DND-41 (cell line): Measurements from ENCODE around the gene RND1.

Experiments used
- EZH2 ChIP-seq: IDR thresholded peaks from 3 replicates; pipeline ENCODE4 v1.6.1; 2012; ENCODE audit warnings: borderline replicate concordance, low read depth, mild to moderate bottlenecking, moderate library complexity, low read length, inconsistent platforms; ENCODE audit not compliant: severe bottlenecking
- TF ChIP-seq, protein P1 (sequence below): IDR thresholded peaks from 2 replicates; pipeline ENCODE4 v1.5.1; 2012; ENCODE audit warnings: borderline replicate concordance, low read length, moderate library complexity, mild to moderate bottlenecking; ENCODE audit not compliant: poor library complexity, severe bottlenecking; ENCODE audit errors: extremely low read depth

DNA sequence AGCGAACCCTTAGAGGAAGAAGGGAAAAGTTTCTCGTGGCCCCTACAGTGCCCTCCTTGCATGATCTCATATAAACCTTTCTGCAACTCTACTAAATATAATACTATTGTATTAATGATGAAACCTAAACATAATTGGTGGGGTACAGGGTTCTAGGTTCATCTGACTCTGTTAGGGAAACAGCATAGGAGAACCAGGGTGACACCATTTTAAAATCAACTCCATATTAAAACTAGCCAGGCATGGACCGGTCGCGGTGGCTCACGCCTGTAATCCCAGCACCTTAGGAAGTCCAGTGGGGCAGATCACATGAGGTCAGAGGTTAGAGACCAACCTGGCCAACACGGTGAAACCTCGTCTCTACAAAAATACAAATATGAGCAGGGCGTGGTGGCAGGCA, 15.0 kb upstream of the RND1 start:
- TF ChIP-seq, protein P1, sequence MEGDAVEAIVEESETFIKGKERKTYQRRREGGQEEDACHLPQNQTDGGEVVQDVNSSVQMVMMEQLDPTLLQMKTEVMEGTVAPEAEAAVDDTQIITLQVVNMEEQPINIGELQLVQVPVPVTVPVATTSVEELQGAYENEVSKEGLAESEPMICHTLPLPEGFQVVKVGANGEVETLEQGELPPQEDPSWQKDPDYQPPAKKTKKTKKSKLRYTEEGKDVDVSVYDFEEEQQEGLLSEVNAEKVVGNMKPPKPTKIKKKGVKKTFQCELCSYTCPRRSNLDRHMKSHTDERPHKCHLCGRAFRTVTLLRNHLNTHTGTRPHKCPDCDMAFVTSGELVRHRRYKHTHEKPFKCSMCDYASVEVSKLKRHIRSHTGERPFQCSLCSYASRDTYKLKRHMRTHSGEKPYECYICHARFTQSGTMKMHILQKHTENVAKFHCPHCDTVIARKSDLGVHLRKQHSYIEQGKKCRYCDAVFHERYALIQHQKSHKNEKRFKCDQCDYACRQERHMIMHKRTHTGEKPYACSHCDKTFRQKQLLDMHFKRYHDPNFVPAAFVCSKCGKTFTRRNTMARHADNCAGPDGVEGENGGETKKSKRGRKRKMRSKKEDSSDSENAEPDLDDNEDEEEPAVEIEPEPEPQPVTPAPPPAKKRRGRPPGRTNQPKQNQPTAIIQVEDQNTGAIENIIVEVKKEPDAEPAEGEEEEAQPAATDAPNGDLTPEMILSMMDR = no peak
- no peak for TF ChIP-seq EZH2
